Muscle of back (tissue), 13 donors: Measurements from ENCODE around the gene RCBTB1. TPM values are rescaled to one million over a fixed set of nuclear protein-coding genes. Genes with fewer than 3 reads are reported as not detected.
A peak's percentile ranks its signal among the peaks of the same experiment; 100 is the strongest.
"Not testable (repeated sequence)": the region's sequence is repeated elsewhere in the genome, so short reads cannot be mapped to it uniquely, and the experiment has no call there.

ENCODE experiments used
- DNase-seq, 3 donors: peaks; one replicate each; pipeline versions ENCODE4 v3.0.0 to v3.0.0-alpha.2; 2013
- long read RNA-seq, 9 donors: transcript quantifications; one replicate each; lab custom pipeline, GENCODE V29; 2026
- polyA plus RNA-seq, 10 donors: library from polyadenylated mRNA; unstranded; fragments of 120-200 nt; gene quantifications; one replicate each; pipeline ENCODE4 v1.2.1, GENCODE V29; 2013; ENCODE audit not compliant: insufficient read length in 10 of 10

Gene RCBTB1
- 10 to 100 TPM; 17.0 to 25.1 (median 21.2) TPM for polyA plus RNA-seq
- long read RNA-seq, donor 1: 0 reads
- long read RNA-seq, donor 2, full-length matches to known transcripts: 1 of 1 reads
- long read RNA-seq, donor 2, partial matches to known transcripts: 0 of 1 reads
- long read RNA-seq, donor 2, other reads (novel, unspliced or antisense): 0 of 1 reads
- long read RNA-seq, donor 3: 0 reads
- long read RNA-seq, donor 4: 0 reads
- long read RNA-seq, donor 5, full-length matches to known transcripts: 3 of 3 reads
- long read RNA-seq, donor 5, partial matches to known transcripts: 0 of 3 reads
- long read RNA-seq, donor 5, other reads (novel, unspliced or antisense): 0 of 3 reads
- long read RNA-seq, donor 6, full-length matches to known transcripts: 1 of 1 reads
- long read RNA-seq, donor 6, partial matches to known transcripts: 0 of 1 reads
- long read RNA-seq, donor 6, other reads (novel, unspliced or antisense): 0 of 1 reads
- long read RNA-seq, donor 7, full-length matches to known transcripts: 4 of 4 reads
- long read RNA-seq, donor 7, partial matches to known transcripts: 0 of 4 reads
- long read RNA-seq, donor 7, other reads (novel, unspliced or antisense): 0 of 4 reads
- long read RNA-seq, donor 8, full-length matches to known transcripts: 1 of 1 reads
- long read RNA-seq, donor 8, partial matches to known transcripts: 0 of 1 reads
- long read RNA-seq, donor 8, other reads (novel, unspliced or antisense): 0 of 1 reads
- long read RNA-seq, donor 9: 0 reads

- peak; percentile 50 to 87 (median 76) for DNase-seq
Observed at GRCh38 chr13:49585220-49586157, at the start of gene RCBTB1. Gene RCBTB1, minus strand, starts transcription at chr13:49585558. Its CDS starts 18,279 bp downstream, at chr13:49567279.

GRCh38 chr13:49633710-49634109 is 48.4 kb upstream of the RCBTB1 start:
- DNase-seq: no peak

- no peak for DNase-seq
Observed at GRCh38 chr13:49632156-49632555, 46.8 kb upstream of the RCBTB1 start.

- no peak for DNase-seq
Observed at GRCh38 chr13:49630580-49630979, 45.2 kb upstream of the RCBTB1 start.

GRCh38 chr13:49629947-49630346 is 44.6 kb upstream of the RCBTB1 start:
- DNase-seq: no peak

- no peak for DNase-seq
Observed at GRCh38 chr13:49629196-49629938, 44.0 kb upstream of the RCBTB1 start.

GRCh38 chr13:49627831-49628652 is 42.7 kb upstream of the RCBTB1 start, which contains the start of gene ARL11:
Gene ARL11, plus strand, starts transcription at chr13:49628507. Its CDS starts 1,941 bp downstream, at chr13:49630448.
- peak in 2 of 3 donors; percentile 34 to 75 for DNase-seq

- DNase-seq: no peak
Observed at GRCh38 chr13:49625392-49626079, 40.2 kb upstream of the RCBTB1 start.

- DNase-seq: no peak
Observed at GRCh38 chr13:49624229-49624628, 38.9 kb upstream of the RCBTB1 start.

- DNase-seq: no peak
Observed at GRCh38 chr13:49622174-49622946, 37.0 kb upstream of the RCBTB1 start.

GRCh38 chr13:49620170-49620621 is 34.8 kb upstream of the RCBTB1 start:
- DNase-seq: no peak

GRCh38 chr13:49616676-49617065 is 31.3 kb upstream of the RCBTB1 start:
- DNase-seq: no peak

- DNase-seq: peak in 1 of 3 donors; percentile 51
Observed at GRCh38 chr13:49615836-49616675, 30.7 kb upstream of the RCBTB1 start.

- not testable (repeated sequence) for DNase-seq
Observed at GRCh38 chr13:49612042-49612441, 26.7 kb upstream of the RCBTB1 start.

- DNase-seq: peak in 2 of 3 donors; percentile 30 to 67
Observed at GRCh38 chr13:49610176-49610575, 24.8 kb upstream of the RCBTB1 start.

GRCh38 chr13:49608651-49609331 is 23.4 kb upstream of the RCBTB1 start:
- no peak for DNase-seq

- no peak for DNase-seq
Observed at GRCh38 chr13:49607761-49608160, 22.4 kb upstream of the RCBTB1 start.
